Endothelial cell (in vitro differentiated cells): ENCODE data around the gene PPM1H. TPM values are rescaled to one million over a fixed set of nuclear protein-coding genes. Genes with fewer than 3 reads are reported as not detected.

ENCODE experiments used
- DNase-seq: peaks from one replicate; pipeline ENCODE4 v3.0.0; 2021; ENCODE audit warnings: low spot score
- H3K27ac Mint-ChIP-seq: one replicate; pipeline ENCODE4 v1.8.0; 2021; ENCODE audit warnings: mixed read lengths, inconsistent platforms; ENCODE audit not compliant: unreplicated experiment
- H3K27me3 Mint-ChIP-seq: one replicate; pipeline ENCODE4 v1.8.0; 2021; ENCODE audit warnings: mild to moderate bottlenecking, moderate library complexity, mixed read lengths, inconsistent platforms; ENCODE audit not compliant: unreplicated experiment
- H3K36me3 Mint-ChIP-seq: one replicate; pipeline ENCODE4 v1.8.0; 2021; ENCODE audit warnings: mild to moderate bottlenecking, low read depth, mixed read lengths, inconsistent platforms; ENCODE audit not compliant: unreplicated experiment
- H3K4me1 Mint-ChIP-seq: one replicate; pipeline ENCODE4 v1.8.0; 2021; ENCODE audit warnings: mild to moderate bottlenecking, mixed read lengths, inconsistent platforms; ENCODE audit not compliant: unreplicated experiment
- H3K4me3 Mint-ChIP-seq: one replicate; pipeline ENCODE4 v1.8.0; 2021; ENCODE audit warnings: mild to moderate bottlenecking, mixed read lengths, inconsistent platforms; ENCODE audit not compliant: unreplicated experiment
- H3K9me3 Mint-ChIP-seq: one replicate; pipeline ENCODE4 v1.8.0; 2021; ENCODE audit warnings: mixed read lengths, inconsistent platforms; ENCODE audit not compliant: unreplicated experiment
- total RNA-seq: library from RNA; stranded (reverse); fragmentation: NEBNext Ultra II Directional; extraction: Animal tissue kit (Norgen Biotek cat#: 25700); gene quantifications from one replicate; pipeline ENCODE4 v1.2.1, GENCODE V29; 2021; ENCODE audit not compliant: unreplicated experiment
- TF ChIP-seq, protein P1 (sequence below): fragments of 200-600 bp; sonication (generic); IDR thresholded peaks from one replicate; pipeline ENCODE4 v1.5.0; 2021; ENCODE audit warnings: antibody characterized with exemption; ENCODE audit not compliant: unreplicated experiment

PPM1H gene
- total RNA-seq, 1 donor from 2014 or later: 71.8 TPM

GRCh38 chr12:62681306-62681705, 253.6 kb downstream of the PPM1H start:
- Mint-ChIP-seq H3K9me3 (no peaks in the 10 kb centered on the region), H3K27me3 (no peaks in the 10 kb centered on the region), H3K4me1 (peaks cover 27% of the 10 kb centered on the region), H3K27ac (no peak overlapping the region), H3K4me3 (no peak overlapping the region), H3K36me3 (peaks cover 41% of the 10 kb centered on the region)
- TF ChIP-seq, protein P1, sequence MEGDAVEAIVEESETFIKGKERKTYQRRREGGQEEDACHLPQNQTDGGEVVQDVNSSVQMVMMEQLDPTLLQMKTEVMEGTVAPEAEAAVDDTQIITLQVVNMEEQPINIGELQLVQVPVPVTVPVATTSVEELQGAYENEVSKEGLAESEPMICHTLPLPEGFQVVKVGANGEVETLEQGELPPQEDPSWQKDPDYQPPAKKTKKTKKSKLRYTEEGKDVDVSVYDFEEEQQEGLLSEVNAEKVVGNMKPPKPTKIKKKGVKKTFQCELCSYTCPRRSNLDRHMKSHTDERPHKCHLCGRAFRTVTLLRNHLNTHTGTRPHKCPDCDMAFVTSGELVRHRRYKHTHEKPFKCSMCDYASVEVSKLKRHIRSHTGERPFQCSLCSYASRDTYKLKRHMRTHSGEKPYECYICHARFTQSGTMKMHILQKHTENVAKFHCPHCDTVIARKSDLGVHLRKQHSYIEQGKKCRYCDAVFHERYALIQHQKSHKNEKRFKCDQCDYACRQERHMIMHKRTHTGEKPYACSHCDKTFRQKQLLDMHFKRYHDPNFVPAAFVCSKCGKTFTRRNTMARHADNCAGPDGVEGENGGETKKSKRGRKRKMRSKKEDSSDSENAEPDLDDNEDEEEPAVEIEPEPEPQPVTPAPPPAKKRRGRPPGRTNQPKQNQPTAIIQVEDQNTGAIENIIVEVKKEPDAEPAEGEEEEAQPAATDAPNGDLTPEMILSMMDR: no peak
- no peak for DNase-seq

GRCh38 chr12:62679608-62680007, 255.3 kb downstream of the PPM1H start:
- DNase-seq: no peak
- no peak overlapping the region for H3K27ac Mint-ChIP-seq
- no peaks in the 10 kb centered on the region for H3K27me3 Mint-ChIP-seq
- peaks cover 43% of the 10 kb centered on the region for H3K36me3 Mint-ChIP-seq
- no peaks in the 10 kb centered on the region for H3K9me3 Mint-ChIP-seq
- H3K4me3 Mint-ChIP-seq: no peak overlapping the region
- TF ChIP-seq, protein P1: no peak
- H3K4me1 Mint-ChIP-seq: peaks cover 21% of the 10 kb centered on the region

DNA sequence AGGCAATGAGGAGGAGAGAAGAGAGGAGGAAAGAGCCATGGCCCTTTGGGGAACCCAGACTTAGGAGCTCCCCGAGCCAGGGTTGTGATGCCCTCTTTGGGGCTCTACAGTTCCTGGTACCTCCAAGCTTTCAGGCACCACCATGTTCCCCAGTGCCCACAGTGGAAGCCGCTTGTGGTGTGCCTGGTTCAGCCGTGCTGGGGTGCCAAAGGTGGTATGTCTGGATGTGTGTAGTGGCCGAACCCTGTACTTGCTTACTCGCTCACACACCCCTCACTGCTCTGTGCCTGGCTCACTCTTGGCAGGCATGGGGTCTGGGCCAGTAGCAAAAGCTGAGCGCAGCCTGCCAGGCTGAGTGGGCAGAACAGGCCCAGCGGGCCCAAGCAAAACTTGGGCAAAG, 257.6 kb downstream of the PPM1H start:
- peaks cover 12% of the 10 kb centered on the region for H3K4me1 Mint-ChIP-seq
- no peaks in the 10 kb centered on the region for H3K27me3 Mint-ChIP-seq
- no peaks in the 10 kb centered on the region for H3K9me3 Mint-ChIP-seq
- TF ChIP-seq, protein P1: no peak
- H3K36me3 Mint-ChIP-seq: peaks cover 59% of the 10 kb centered on the region
- no peak for DNase-seq
- no peak overlapping the region for H3K27ac Mint-ChIP-seq
- peak overlapping the region; percentile 37 for H3K4me3 Mint-ChIP-seq

GRCh38 chr12:62676521-62677307, 258.2 kb downstream of the PPM1H start:
- H3K27ac Mint-ChIP-seq: no peak overlapping the region
- no peak for DNase-seq
- TF ChIP-seq, protein P1: no peak
- peaks cover 9% of the 10 kb centered on the region for H3K4me1 Mint-ChIP-seq
- H3K36me3 Mint-ChIP-seq: peaks cover 64% of the 10 kb centered on the region
- H3K4me3 Mint-ChIP-seq: no peak overlapping the region
- no peaks in the 10 kb centered on the region for H3K27me3 Mint-ChIP-seq
- H3K9me3 Mint-ChIP-seq: no peaks in the 10 kb centered on the region

GRCh38 chr12:62673028-62673815, 261.7 kb downstream of the PPM1H start:
- Mint-ChIP-seq H3K27me3 (peaks cover 1% of the 10 kb centered on the region), H3K4me1 (no peaks in the 10 kb centered on the region), H3K9me3 (no peaks in the 10 kb centered on the region), H3K36me3 (peaks cover 47% of the 10 kb centered on the region), H3K27ac (no peak overlapping the region), H3K4me3 (peak overlapping the region; percentile 23)
- DNase-seq: no peak
- TF ChIP-seq, protein P1: no peak
